HG03280 (cell line): ENCODE measurements around the gene NPRL2.
"Not testable (repeated sequence)": the region's sequence is repeated elsewhere in the genome, so short reads cannot be mapped to it uniquely, and the experiment has no call there.

Experiments used
- ATAC-seq: cut with Tn5 transposase; IDR thresholded peaks from one replicate; pipeline ENCODE4 v1.9.1; 2021; ENCODE audit warnings: mild to moderate bottlenecking, moderate library complexity; ENCODE audit not compliant: unreplicated experiment

Gene NPRL2

DNA sequence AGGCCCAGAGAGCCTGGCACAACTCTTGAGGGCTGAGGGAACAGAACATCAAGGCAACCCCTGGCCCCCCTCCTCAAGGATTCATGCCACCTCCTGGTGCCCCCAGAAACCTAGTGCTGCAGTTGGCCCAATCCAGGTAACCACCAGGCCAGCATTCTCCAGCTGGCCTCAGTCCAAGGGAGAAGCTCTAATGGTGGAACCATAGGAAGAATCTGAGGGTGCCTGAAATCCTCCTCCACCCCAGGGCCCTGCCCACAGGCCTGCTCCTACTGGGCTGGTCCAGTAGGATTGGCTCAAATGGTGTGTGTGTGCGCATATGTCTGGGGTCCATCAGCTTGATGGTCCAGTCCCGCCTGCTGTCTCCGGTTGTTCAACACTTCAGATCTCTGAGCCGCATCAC is 35.8 kb downstream of the NPRL2 start:
- ATAC-seq: no peak

DNA sequence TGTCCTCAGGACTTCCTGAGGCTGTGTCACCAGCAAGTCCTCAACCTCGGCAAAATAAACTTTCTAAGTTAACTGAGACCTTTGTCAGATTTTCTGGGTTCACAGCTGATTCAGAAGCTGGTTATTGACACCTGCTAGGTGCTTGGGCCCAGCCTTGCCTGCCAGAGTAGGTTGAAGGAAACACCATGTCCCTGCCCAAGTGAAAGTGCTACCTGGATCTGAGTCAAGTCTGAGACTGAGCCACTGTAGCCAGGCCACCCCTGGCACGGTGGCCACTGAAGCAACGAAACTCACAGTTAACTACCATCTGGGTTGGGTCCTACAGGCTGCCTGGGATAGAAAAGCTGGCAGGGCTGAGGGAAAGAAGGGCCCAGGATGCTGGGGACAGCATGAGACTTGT is 36.2 kb downstream of the NPRL2 start:
- no peak for ATAC-seq

DNA sequence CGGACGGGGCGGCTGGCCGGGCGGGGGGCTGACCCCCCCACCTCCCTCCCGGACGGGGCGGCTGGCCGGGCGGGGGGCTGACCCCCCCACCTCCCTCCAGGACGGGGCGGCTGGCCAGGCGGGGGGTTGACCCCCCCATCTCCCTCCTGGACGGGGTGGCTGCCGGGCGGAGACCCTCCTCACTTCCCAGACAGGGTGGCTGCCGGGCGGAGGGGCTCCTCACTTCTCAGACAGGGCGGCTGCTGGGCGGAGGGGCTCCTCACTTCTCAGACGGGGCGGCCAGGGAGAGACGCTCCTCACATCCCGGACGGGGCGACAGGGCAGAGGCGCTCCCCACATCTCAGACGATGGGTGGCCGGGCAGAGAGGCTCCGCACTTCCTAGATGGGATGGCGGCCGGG is 38.5 kb downstream of the NPRL2 start:
- ATAC-seq: not testable (repeated sequence)

DNA sequence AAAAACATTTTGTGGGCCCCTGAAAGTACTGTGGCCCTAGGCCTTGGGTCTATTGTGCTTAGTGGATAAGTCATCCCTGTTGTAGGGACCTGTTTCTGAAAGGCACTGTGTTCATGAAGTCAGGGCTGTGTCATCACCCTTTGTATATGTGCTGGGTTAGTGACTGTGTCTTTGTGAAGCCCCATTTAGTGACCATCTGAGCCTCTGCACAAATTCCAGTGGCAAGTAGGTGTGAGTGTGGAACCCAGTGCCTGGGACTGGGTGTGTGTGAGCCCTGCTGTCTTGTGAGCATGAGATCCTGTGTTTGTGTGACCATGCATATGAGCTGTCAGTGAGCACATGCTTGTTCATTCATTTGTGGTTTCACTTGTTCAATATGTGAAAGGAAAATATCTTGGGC is 46.0 kb downstream of the NPRL2 start:
- ATAC-seq: no peak

DNA sequence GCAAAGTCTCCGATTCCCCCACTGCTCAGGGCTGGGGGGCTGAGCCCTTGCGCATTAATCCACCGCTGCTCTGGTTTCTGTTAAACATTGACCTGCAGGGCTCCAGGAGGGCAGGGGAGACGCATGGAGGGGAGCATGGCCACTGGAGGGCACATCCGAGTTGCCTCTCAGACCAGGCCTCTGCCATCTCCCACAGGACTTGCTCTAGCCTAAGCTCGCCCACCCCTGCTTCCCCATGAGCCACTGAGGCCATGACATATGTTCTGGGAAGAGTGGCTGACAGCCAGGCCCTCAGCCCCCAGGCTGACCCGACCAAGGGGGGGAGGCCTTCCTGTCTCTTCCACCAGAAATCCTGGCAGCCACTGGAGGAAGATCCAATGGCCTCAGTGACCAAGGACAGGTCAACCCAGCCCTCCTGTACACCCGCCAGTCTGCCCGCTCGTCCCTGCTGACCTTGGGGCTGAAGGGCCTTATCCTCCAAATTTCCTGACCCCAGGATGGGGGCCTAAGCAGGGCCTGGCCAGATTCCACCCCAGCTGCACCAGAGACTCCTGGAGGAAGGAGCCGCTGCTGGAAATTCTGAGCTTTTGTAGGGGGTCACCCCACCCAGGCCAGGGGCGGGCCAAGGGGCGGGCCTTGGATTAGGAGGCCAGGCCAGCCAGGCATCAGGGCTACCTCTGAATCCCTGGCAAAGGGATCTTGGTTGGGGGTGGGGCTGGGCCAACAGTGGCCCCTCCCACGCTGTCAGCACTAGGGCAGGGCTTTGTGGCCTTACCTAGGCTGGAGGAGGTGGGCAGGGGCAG is 47.4 kb downstream of the NPRL2 start, which contains the start of gene HYAL1:
Gene HYAL1, minus strand, starts transcription at position 562 of the 803 bp plus-strand sequence. CDS start 618 bp downstream, outside the sequence.
- ATAC-seq: no peak

DNA sequence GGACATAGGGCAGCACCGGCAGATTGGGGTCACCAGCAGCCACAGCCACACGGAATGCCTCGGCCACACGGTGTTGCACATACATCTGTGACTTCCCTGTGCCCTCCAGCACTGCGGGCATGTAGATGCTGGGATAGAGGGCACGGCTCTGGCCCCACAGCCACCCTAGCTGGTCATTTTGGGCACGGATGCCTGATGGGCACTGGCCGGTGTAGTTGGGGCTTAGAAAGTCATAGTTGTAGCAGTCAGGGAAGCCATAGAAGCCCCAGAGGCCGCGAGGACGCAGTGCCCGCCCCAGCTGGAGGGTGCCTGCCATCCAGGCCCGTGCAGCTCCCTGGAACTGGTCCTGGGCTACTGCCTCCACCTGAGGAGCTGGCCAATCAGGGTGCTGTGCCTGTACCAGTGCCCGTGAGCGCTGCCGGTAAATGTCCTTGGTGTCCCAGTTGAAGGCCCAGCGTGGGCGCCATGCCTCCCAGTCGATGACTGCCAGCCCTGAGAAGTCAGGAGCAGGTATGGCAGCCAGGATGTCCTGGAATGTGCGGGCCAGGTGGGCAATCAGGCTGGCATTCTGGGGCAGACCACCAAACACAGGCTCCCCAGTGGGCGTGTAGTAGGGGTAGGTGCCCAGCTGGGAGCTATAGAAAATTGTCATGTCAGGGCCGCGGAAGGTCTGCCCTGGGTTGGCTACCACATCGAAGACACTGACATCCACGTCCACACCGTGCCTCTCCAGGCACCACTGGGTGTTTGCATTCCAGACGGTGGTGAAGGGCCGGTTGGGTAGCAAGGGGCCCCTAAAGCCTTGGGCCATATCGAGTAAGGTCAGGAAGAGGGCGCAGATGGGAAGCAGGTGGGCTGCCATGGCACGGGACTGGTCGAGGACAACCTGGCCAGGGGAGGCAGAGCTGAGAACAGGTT is 48.2 kb downstream of the NPRL2 start:
- no peak for ATAC-seq

DNA sequence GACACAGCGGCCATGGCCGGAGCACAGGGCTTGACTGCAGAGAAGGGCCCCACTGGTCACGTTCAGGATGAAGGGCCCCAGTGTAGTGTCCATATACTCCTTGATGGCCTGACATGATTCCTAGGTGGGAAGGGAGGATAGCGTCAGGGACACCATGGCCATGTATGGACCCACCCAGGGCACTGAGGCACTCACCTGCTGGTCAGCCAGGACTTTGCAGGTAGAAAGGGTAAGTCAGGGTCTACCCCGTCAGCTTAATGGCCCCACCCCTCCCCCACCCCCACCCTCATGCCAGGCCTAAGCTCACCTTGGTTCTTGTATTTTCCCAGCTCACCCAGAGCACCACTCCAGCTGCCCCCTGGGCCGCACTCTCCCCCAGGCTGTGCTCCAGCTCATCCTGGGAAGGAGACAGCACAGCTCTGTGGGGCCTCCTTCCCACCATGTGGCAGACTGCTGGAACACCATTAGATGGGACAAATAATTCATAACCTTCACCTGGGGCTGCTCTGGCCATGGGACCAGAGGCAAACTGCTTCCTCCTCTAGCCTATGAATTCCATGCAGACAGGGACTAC is 49.8 kb downstream of the NPRL2 start:
- ATAC-seq: no peak

- no peak for ATAC-seq
Measured at GRCh38 chr3:50299929-50300680, 50.5 kb downstream of the NPRL2 start.

- no peak for ATAC-seq
Measured at GRCh38 chr3:50299638-50299928, 51.0 kb downstream of the NPRL2 start.

- ATAC-seq: peak; percentile 83
Measured at GRCh38 chr3:50298836-50299637, 51.5 kb downstream of the NPRL2 start, which contains the start of the genes HYAL3 and NAA80. HYAL3 (minus strand) TSS chr3:50299405; CDS start chr3:50295602, 3,803 bp downstream. NAA80 (minus strand) TSS chr3:50299405; CDS start chr3:50297463, 1,942 bp downstream.

DNA sequence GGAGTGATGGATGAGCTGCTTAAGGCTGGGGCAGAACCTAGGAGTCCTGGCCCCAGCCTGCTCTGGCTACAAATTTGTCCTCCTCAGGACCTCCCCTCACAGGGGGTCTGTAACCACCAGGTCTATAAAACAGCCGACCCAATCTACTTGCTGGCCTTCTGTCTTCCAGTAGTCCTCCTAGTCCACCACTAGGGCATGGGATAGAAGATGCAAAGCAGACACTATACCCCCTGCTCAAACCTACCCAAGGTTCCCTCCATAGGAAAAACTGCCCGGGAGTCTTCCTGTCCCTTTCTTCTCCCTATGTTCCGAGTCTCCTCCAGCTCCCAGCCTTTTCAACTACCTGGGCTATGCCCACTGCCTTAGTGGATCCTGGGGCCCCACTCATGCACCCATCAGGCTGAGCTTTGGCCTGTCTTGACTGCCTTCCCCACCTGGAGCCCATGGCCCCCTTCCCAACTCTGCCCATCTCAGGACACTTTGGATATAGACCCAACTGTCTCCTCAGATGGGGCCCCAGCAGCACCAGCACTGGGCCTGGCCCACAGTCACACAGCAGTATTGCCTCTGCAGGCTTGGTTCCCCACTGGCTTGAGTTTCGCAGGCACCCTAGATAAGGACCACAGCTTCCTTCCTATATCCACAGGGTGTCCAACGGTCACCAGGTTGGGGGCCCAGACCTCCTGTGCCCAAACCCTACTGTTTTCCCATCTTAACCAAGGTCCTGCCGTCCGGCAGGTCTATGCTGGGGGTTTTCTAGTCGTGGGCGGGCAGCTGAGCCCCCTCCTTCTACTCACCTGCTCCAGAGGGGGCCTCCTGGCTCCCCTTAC is 52.5 kb downstream of the NPRL2 start:
- ATAC-seq: no peak

- ATAC-seq: no peak
Measured at GRCh38 chr3:50297384-50297775, 53.2 kb downstream of the NPRL2 start.
